Testis (tissue), 3 donors: ENCODE results near the gene ADAP1. TPM values are rescaled to one million over a fixed set of nuclear protein-coding genes. Genes with fewer than 3 reads are reported as not detected.

Experiments used
- DNase-seq: peaks from one replicate; pipeline ENCODE4 v3.0.0-alpha.2; 2019
- H3K27ac ChIP-seq, 2 donors: fragments of 200-600 bp; sonication (generic); one replicate each; pipeline ENCODE4 v1.5.1; 2019
- H3K27me3 ChIP-seq: fragments of 200-600 bp; sonication (generic); one replicate; pipeline ENCODE4 v1.5.1; 2019
- H3K36me3 ChIP-seq: fragments of 200-600 bp; sonication (generic); one replicate; pipeline ENCODE4 v1.5.1; 2017; ENCODE audit warnings: low read depth; ENCODE audit errors: missing control alignments
- H3K4me1 ChIP-seq: fragments of 200-600 bp; sonication (generic); one replicate; pipeline ENCODE4 v1.5.1; 2019
- H3K4me3 ChIP-seq, 2 donors: fragments of 200-600 bp; sonication (generic); one replicate each; pipeline ENCODE4 v1.5.1; 2017 to 2019
- H3K9me3 ChIP-seq: fragments of 200-600 bp; sonication (generic); one replicate; pipeline ENCODE4 v1.5.1; 2017
- CTCF ChIP-seq, 3 experiments: fragments of 450-650 bp in 2 of 3; fragments of 200-600 bp in 1 of 3; sonication (generic) in 1 of 3; IDR thresholded peaks; one replicate each; pipeline ENCODE4 v1.5.1; 2016 to 2019; ENCODE audit warnings: antibody characterized with exemption in 3 of 3, mild to moderate bottlenecking in 2 of 3, moderate library complexity in 1 of 3
- POLR2A ChIP-seq: fragments of 450-650 bp; IDR thresholded peaks from one replicate; pipeline ENCODE4 v1.6.1; 2017; ENCODE audit warnings: antibody characterized with exemption, mild to moderate bottlenecking, moderate library complexity
- WGBS, 2 donors: methylation state at CpG; one replicate each; pipeline ENCODE4 v1.1.5; 2018; 5-methylcytosine and 5-hydroxymethylcytosine counted together
- intact Hi-C: fragments of 100-400 bp; cut with DNase I; formaldehyde crosslinking; loops from one replicate; pipeline ENCODE4 v1.15.1; 2023; ENCODE audit warnings: low total_unique reads
- polyA plus RNA-seq: library from polyadenylated mRNA; stranded (reverse); fragments of 350-450 nt; fragmentation: Illumina TruSeq; extraction: RNeasy Lipid Tissue Mini Kit (QIAGEN cat#74804); gene quantifications from one replicate; pipeline ENCODE4 v1.2.3, GENCODE V29; 2014; ENCODE audit warnings: low read depth, low replicate concordance; ENCODE audit not compliant: insufficient read depth
- total RNA-seq, 2 donors: library from RNA; depleted of rRNA; stranded (reverse); fragments of >200 nt; gene quantifications; one replicate each; pipeline ENCODE4 v1.2.3, GENCODE V29; 2016

Gene ADAP1
- total and polyA plus RNA-seq, 3 donors from 2014 or later = 2.4 to 10.9 (median 6.1) TPM

DNA sequence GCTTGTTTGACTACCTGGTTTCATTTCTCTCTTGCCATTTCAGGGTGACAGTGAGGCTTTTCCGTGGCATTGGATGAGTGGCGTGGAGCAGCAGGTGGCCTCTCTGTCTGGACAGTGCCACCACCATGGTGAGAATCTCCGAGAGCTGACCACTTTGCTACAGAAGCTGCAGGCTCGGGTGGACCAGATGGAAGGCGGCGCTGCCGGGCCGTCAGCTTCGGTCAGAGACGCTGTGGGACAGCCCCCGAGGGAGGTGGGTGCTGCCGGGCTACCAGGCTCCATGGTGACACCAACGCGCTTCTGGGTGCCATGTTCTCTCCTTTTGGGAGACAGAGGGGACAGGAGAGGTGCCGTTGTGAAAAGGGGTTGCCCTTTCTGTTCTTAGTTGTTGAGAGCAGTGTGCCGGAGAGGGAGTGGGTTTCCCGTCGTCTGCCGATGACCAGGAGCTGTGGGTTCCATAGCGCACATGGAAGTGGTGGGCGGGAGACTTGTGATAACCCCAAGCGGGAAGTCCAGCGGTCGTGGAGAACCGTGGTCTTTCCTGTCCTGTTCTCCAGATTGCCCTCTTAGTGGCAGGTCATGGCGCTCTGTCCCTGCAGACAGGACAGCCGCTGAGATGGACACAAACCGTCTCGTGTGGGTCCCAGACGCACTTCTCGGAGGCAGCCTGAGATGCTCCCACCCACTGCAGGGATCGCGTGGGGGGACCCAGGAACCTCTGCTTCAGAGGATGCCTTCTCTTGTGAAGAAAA lies 100.9 kb downstream of the ADAP1 start:
- no peak overlapping the region for H3K4me3 ChIP-seq
- WGBS, 2 donors = 91 to 94% methylated on average over 24 to 33 of the region's 33 CpGs
- no peaks in the 10 kb centered on the region for H3K36me3 ChIP-seq
- DNase-seq = no peak
- TF ChIP-seq POLR2A = no peak
- no peaks in the 10 kb centered on the region for H3K27me3 ChIP-seq
- intact Hi-C loops = no loop called here
- H3K27ac ChIP-seq = no peak overlapping the region
- no peaks in the 10 kb centered on the region for H3K4me1 ChIP-seq
- H3K9me3 ChIP-seq = no peaks in the 10 kb centered on the region

DNA sequence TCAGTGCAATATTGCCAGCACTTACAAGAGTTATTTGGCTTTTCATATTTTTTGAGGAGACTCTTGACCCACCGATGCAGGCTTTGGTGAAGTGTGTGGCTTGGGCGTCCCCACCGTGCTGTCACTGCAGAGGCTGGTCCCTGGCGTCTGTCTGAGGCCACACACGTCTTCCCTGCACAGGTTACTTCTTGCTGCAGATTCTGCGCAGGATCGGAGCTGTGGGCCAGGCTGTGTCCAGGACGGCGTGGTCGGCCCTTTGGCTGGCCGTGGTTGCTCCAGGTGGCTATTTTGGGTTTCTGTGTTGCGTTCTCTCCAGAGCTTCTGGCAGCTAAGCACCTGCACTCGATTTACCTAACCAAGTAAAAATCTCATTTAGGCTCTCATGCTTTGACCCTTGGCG lies 103.3 kb downstream of the ADAP1 start:
- Histone ChIP-seq H3K27ac (no peak overlapping the region), H3K36me3 (no peaks in the 10 kb centered on the region), H3K9me3 (no peaks in the 10 kb centered on the region), H3K4me3 (no peak overlapping the region), H3K27me3 (no peaks in the 10 kb centered on the region), H3K4me1 (no peaks in the 10 kb centered on the region)
- TF ChIP-seq CTCF (IDR thresholded peaks at IDR 0.05) = no peak
- no peak for TF ChIP-seq POLR2A
- intact Hi-C loops = no loop called here
- no peak for DNase-seq
- 79 to 89% methylated on average over 7 to 14 of the region's 14 CpGs for WGBS, 2 donors

GRCh38 chr7:849781-850180 lies 104.7 kb downstream of the ADAP1 start:
- intact Hi-C loops = no loop called here
- H3K4me3 ChIP-seq = no peak overlapping the region
- H3K9me3 ChIP-seq = no peaks in the 10 kb centered on the region
- no peaks in the 10 kb centered on the region for H3K27me3 ChIP-seq
- no peak for DNase-seq
- TF ChIP-seq POLR2A (no peak), CTCF (IDR thresholded peaks at IDR 0.05) (no peak)
- WGBS, 2 donors = 91 to 94% methylated on average over 18 to 19 of the region's 19 CpGs
- no peak overlapping the region for H3K27ac ChIP-seq
- H3K4me1 ChIP-seq = no peaks in the 10 kb centered on the region
- H3K36me3 ChIP-seq = no peaks in the 10 kb centered on the region

DNA sequence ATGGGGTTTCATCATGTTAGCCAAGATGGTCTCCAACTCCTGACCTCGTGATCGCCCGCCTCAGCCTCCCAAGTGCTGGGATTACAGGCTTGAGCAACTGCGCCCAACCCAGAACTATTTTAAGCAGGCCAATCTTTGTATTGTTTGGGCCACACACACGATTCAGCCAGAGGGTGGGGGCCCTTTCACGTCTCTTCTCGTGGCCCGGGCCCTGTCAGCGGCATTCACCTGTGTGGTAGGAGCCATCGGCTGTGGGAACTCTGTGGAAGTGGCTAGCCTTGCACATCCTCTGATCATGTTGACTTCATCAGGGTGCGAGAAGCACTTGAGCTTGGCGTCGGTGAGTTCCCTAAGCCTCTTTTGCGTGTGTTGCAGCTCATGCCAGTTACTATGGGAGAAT lies 105.3 kb downstream of the ADAP1 start:
- WGBS, 2 donors = 92 to 96% methylated on average over 14 of the region's 14 CpGs
- TF ChIP-seq POLR2A (no peak), CTCF (IDR thresholded peaks at IDR 0.05) (no peak)
- intact Hi-C loops = no loop called here
- H3K4me1 ChIP-seq = no peaks in the 10 kb centered on the region
- DNase-seq = no peak
- no peaks in the 10 kb centered on the region for H3K27me3 ChIP-seq
- no peak overlapping the region for H3K27ac ChIP-seq
- H3K36me3 ChIP-seq = no peaks in the 10 kb centered on the region
- H3K9me3 ChIP-seq = no peaks in the 10 kb centered on the region
- no peak overlapping the region for H3K4me3 ChIP-seq

Other genes with a start within 250 kb of the ADAP1 start
- gene DNAAF5, start 228.0 kb downstream of the ADAP1 start, total RNA-seq = 10 to 100 TPM; 52.6 to 67.0 TPM
- gene DNAAF5, start 228.0 kb downstream of the ADAP1 start, polyA plus RNA-seq = 21.1 TPM
- gene PRKAR1B, start 227.4 kb downstream of the ADAP1 start, total RNA-seq = 10 to 100 TPM; 31.3 to 35.7 TPM
- 27.8 TPM for gene PRKAR1B, start 227.4 kb downstream of the ADAP1 start, polyA plus RNA-seq
- 100 to 1,000 TPM; 167 to 213 TPM for gene SUN1, start 122.2 kb downstream of the ADAP1 start, total RNA-seq
- 173 TPM for gene SUN1, start 122.2 kb downstream of the ADAP1 start, polyA plus RNA-seq
- 100 to 1,000 TPM; 128 to 141 TPM for gene GET4, start 78.1 kb downstream of the ADAP1 start, total RNA-seq
- 89.0 TPM for gene GET4, start 78.1 kb downstream of the ADAP1 start, polyA plus RNA-seq
- 10 to 100 TPM; 21.6 to 23.5 TPM for gene COX19, start 20.9 kb upstream of the ADAP1 start, total RNA-seq
- gene COX19, start 20.9 kb upstream of the ADAP1 start, polyA plus RNA-seq = 8.8 TPM
- 1 to 10 TPM in 1 of 2 donors, under 1 TPM in 1; 0.71 to 1.2 TPM for gene CYP2W1, start 28.5 kb upstream of the ADAP1 start, total RNA-seq
- gene CYP2W1, start 28.5 kb upstream of the ADAP1 start, polyA plus RNA-seq = 0.61 TPM
- gene GPR146, start 89.9 kb upstream of the ADAP1 start, total RNA-seq = 10 to 100 TPM; 14.2 to 14.4 TPM
- gene GPR146, start 89.9 kb upstream of the ADAP1 start, polyA plus RNA-seq = 5.3 TPM
- gene GPER1, start 133.4 kb upstream of the ADAP1 start, total RNA-seq = 1 to 10 TPM; 3.2 to 3.4 TPM
- gene GPER1, start 133.4 kb upstream of the ADAP1 start, polyA plus RNA-seq = 3.5 TPM
- gene ZFAND2A, start 205.5 kb upstream of the ADAP1 start, total RNA-seq = 10 to 100 TPM; 32.9 to 37.8 TPM
- gene ZFAND2A, start 205.5 kb upstream of the ADAP1 start, polyA plus RNA-seq = 61.4 TPM